HL-60 (cell line): Measurements from ENCODE around the gene GPR150.

Source experiments
- DNase-seq, 2 experiments: peaks; one replicate each; pipeline ENCODE4 v3.0.0-alpha.2; 2010 to 2020; ENCODE audit warnings: low read depth in 1 of 2, low spot score in 1 of 2
- H3K27ac ChIP-seq: fragments of 250-450 bp; sonication (Bioruptor Pico); replicated peaks from 2 replicates; pipeline ENCODE4 v1.5.1; 2020; ENCODE audit warnings: mild to moderate bottlenecking, moderate library complexity
- H3K27me3 ChIP-seq: fragments of 250-450 bp; sonication (Bioruptor Pico); 2 replicates; pipeline ENCODE4 v1.5.1; 2021; ENCODE audit warnings: mild to moderate bottlenecking, moderate library complexity; ENCODE audit not compliant: insufficient read depth, poor library complexity, severe bottlenecking
- H3K4me3 ChIP-seq: replicated peaks from 2 replicates; pipeline ENCODE4 v1.5.1; 2011; ENCODE audit warnings: mild to moderate bottlenecking, control low read depth, low read length; ENCODE audit not compliant: insufficient read depth
- GABPA ChIP-seq: IDR thresholded peaks from 2 replicates; pipeline ENCODE4 v1.6.1; 2012; ENCODE audit warnings: low read depth
- POLR2AphosphoS5 ChIP-seq: IDR thresholded peaks from 2 replicates; pipeline ENCODE4 v1.6.1; 2012; ENCODE audit warnings: low read depth
- SPI1 ChIP-seq: IDR thresholded peaks from 2 replicates; pipeline ENCODE4 v1.6.1; 2012; ENCODE audit warnings: low read depth, mild to moderate bottlenecking, borderline replicate concordance
- TF ChIP-seq, protein P1 (sequence below): IDR thresholded peaks from one replicate; pipeline ENCODE4 v1.5.1; 2011; ENCODE audit warnings: low read length, control low read depth, inconsistent platforms; ENCODE audit not compliant: insufficient read depth
- TF ChIP-seq, protein P2 (sequence below): IDR thresholded peaks from 2 replicates; pipeline ENCODE4 v1.6.1; 2012; ENCODE audit warnings: low read depth; ENCODE audit not compliant: insufficient replicate concordance

Gene GPR150

DNA sequence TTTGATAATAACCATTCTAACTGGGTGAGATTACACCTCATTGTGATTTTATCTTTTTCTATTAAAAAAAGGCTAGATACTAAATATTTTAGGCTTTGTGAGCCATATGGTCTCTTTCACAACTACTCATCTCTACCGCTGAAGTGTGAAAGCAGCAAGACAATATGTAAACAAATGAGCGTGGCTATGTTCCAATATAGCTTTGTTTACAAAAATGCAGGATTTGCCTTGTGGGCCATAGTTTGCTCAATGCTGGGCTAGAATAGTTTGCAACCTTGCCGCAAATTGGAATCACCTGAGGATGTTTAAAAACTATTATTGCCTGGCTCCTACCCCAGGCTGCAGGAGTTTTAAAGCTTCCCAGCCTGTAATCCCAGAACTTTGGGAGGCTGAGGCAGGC, 10.2 kb upstream of the GPR150 start:
- Histone ChIP-seq H3K4me3 (no peak overlapping the region), H3K27ac (no peak overlapping the region), H3K27me3 (no peaks in the 10 kb centered on the region)
- DNase-seq, result no peak
- TF ChIP-seq POLR2AphosphoS5 (no peak), SPI1 (no peak), GABPA (no peak)
- TF ChIP-seq, protein P1, sequence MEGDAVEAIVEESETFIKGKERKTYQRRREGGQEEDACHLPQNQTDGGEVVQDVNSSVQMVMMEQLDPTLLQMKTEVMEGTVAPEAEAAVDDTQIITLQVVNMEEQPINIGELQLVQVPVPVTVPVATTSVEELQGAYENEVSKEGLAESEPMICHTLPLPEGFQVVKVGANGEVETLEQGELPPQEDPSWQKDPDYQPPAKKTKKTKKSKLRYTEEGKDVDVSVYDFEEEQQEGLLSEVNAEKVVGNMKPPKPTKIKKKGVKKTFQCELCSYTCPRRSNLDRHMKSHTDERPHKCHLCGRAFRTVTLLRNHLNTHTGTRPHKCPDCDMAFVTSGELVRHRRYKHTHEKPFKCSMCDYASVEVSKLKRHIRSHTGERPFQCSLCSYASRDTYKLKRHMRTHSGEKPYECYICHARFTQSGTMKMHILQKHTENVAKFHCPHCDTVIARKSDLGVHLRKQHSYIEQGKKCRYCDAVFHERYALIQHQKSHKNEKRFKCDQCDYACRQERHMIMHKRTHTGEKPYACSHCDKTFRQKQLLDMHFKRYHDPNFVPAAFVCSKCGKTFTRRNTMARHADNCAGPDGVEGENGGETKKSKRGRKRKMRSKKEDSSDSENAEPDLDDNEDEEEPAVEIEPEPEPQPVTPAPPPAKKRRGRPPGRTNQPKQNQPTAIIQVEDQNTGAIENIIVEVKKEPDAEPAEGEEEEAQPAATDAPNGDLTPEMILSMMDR, result no peak
- TF ChIP-seq, protein P2, sequence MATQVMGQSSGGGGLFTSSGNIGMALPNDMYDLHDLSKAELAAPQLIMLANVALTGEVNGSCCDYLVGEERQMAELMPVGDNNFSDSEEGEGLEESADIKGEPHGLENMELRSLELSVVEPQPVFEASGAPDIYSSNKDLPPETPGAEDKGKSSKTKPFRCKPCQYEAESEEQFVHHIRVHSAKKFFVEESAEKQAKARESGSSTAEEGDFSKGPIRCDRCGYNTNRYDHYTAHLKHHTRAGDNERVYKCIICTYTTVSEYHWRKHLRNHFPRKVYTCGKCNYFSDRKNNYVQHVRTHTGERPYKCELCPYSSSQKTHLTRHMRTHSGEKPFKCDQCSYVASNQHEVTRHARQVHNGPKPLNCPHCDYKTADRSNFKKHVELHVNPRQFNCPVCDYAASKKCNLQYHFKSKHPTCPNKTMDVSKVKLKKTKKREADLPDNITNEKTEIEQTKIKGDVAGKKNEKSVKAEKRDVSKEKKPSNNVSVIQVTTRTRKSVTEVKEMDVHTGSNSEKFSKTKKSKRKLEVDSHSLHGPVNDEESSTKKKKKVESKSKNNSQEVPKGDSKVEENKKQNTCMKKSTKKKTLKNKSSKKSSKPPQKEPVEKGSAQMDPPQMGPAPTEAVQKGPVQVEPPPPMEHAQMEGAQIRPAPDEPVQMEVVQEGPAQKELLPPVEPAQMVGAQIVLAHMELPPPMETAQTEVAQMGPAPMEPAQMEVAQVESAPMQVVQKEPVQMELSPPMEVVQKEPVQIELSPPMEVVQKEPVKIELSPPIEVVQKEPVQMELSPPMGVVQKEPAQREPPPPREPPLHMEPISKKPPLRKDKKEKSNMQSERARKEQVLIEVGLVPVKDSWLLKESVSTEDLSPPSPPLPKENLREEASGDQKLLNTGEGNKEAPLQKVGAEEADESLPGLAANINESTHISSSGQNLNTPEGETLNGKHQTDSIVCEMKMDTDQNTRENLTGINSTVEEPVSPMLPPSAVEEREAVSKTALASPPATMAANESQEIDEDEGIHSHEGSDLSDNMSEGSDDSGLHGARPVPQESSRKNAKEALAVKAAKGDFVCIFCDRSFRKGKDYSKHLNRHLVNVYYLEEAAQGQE, result no peak

DNA sequence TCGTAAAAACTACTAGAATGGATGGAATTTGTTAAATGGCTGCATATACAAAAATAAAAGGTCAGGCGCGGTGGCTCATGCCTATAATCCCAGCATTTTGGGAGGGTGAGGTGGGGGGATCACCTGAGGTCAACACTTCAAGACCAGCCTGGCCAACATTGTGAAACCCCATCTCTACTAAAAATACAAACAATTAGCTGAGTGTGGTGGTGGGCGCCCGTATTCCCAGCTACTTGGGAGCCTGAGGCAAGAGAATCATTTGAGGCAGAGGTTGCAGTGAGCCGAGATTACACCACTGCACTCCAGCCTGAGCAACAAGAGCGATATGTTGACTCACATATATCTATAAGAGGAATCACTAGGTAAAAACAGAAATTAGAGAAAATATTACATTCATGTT, 9.3 kb upstream of the GPR150 start:
- no peak for TF ChIP-seq POLR2AphosphoS5
- no peak for TF ChIP-seq SPI1
- TF ChIP-seq GABPA, result no peak
- TF ChIP-seq, protein P2, result no peak
- TF ChIP-seq, protein P1, result no peak

DNA sequence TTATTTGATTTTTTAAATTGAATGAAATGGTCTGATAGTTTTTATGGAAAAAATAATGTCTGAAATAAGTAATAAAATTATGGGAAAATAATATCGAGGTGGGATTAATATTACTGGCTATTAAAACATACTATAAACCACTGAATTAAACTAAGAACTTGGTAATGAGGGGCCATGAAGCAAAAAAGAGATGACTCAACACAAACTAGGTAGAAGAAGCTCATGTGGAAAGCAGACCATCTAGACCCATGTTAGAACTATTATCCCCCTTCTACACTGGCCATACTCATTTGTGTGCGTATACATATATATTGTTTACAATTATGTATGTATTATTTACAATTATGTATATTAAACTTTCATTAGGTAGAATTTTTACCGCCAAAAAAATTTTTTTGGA, 8.5 kb upstream of the GPR150 start:
- TF ChIP-seq SPI1, result no peak

More for the DNA sequence above, 9.3 kb upstream of the GPR150 start:
- H3K27ac ChIP-seq, result no peak overlapping the region
- DNase-seq, result no peak
- no peaks in the 10 kb centered on the region for H3K27me3 ChIP-seq
- no peak overlapping the region for H3K4me3 ChIP-seq

DNA sequence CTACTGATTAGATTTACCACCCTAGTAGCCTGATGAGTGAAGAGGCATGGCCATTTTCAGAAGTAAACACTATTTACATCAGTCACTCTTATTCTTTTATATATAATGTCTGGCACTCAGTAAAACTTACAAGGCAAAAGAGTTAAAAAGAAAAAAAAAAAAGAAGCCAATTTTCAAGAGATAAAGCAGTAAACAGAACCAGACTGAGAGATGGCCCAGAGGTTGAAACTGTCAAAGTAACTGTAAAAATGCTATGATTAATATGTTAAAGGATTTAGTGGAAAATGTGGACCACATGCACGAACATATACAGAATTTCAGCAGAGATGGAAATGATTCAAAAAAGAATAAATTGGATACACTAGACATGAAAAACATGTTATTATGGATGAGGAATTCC, 6.4 kb upstream of the GPR150 start:
- Histone ChIP-seq H3K27me3 (no peaks in the 10 kb centered on the region), H3K27ac (no peak overlapping the region), H3K4me3 (no peak overlapping the region)
- no peak for DNase-seq
- TF ChIP-seq, protein P2, result no peak
- no peak for TF ChIP-seq POLR2AphosphoS5
- no peak for TF ChIP-seq SPI1
- TF ChIP-seq, protein P1, result no peak
- no peak for TF ChIP-seq GABPA

More for the DNA sequence above, 8.5 kb upstream of the GPR150 start:
- DNase-seq, result no peak
- Histone ChIP-seq H3K4me3 (no peak overlapping the region), H3K27me3 (no peaks in the 10 kb centered on the region), H3K27ac (no peak overlapping the region)
